ENCODE measurements around the gene ANKS6. TPM values are rescaled to one million over a fixed set of nuclear protein-coding genes. Genes with fewer than 3 reads are reported as not detected.
A peak's percentile ranks its signal among the peaks of the same experiment; 100 is the strongest.

ANKS6 gene
- total RNA-seq, 1 experiment from 2014 or later: 18.0 TPM

GRCh38 chr9:98720402-98720801 lies 76.0 kb downstream of the ANKS6 start:
- H3K4me3 ChIP-seq (ENCODE audit: low read length): no peak overlapping the region
- no peaks in the 10 kb centered on the region for H3K27me3 ChIP-seq (ENCODE audit: low read length)
- H3K4me2 ChIP-seq (ENCODE audit: low read depth, low read length, poor library complexity, severe bottlenecking): no peak overlapping the region
- H4K20me1 ChIP-seq (ENCODE audit: insufficient read depth, low read depth, low read length): no peaks in the 10 kb centered on the region
- H2AFZ ChIP-seq (ENCODE audit: low read length): no peak overlapping the region
- no peak overlapping the region for H3K27ac ChIP-seq (ENCODE audit: low read length)
- no peak for DNase-seq
- no peaks in the 10 kb centered on the region for H3K9me3 ChIP-seq (ENCODE audit: low read length)
- H3K9me2 ChIP-seq (replicated peaks; ENCODE audit: insufficient read depth, low read length): no peaks in the 10 kb centered on the region
- H3K36me3 ChIP-seq (ENCODE audit: insufficient read depth, low read length): no peaks in the 10 kb centered on the region
- no peaks in the 10 kb centered on the region for H3K79me2 ChIP-seq (ENCODE audit: low read length)
- peaks cover 19% of the 10 kb centered on the region for H3K4me1 ChIP-seq (ENCODE audit: low read length)
- H3K9ac ChIP-seq (ENCODE audit: low read length): no peak overlapping the region

DNA sequence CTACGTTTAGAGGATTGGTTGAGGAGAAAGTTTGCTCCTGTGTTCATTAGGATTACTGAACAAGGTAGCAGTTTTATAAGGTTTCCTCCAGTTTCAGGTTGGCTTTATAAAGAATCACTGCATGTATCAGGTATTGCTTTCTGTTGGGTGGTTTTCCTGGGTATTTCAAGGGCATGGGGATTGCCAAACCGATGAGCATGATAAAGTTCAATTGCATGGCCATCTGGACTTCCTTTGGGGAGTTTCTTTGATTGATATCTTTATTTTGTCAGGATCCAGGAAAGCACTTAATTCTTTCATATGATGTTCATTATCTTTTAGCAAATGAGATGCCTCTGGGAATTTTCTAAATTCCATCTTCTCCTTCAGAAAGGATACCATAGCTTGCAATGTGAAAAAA lies 77.3 kb downstream of the ANKS6 start:
- no peaks in the 10 kb centered on the region for H3K9me3 ChIP-seq (ENCODE audit: low read length)
- H3K9ac ChIP-seq (ENCODE audit: low read length): no peak overlapping the region

DNA sequence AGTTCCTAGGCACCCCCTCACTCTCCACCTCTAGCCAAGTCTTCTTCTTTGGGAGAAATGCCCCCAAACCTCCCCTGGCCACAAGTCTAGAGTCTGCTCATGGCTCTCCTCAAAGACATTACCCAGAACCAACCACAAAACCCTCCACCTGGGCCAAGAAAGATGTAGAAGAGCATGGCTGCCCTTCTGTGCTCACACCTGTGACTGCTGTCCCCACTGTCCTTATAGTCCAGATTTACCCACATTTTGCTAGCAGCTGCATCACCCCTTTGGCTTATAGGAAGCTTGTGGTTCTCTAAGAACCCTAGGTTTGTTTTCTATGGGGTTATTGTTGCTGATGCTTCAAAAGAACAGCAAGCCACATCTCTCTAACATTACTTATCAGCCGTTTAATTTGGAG lies 81.5 kb downstream of the ANKS6 start:
- Histone ChIP-seq H3K9me2 (replicated peaks; ENCODE audit: insufficient read depth, low read length) (no peaks in the 10 kb centered on the region), H3K27ac (ENCODE audit: low read length) (no peak overlapping the region), H3K36me3 (ENCODE audit: insufficient read depth, low read length) (no peaks in the 10 kb centered on the region), H3K9ac (ENCODE audit: low read length) (no peak overlapping the region), H2AFZ (ENCODE audit: low read length) (no peak overlapping the region), H3K9me3 (ENCODE audit: low read length) (no peaks in the 10 kb centered on the region), H3K4me1 (ENCODE audit: low read length) (no peaks in the 10 kb centered on the region), H3K4me2 (ENCODE audit: low read depth, low read length, poor library complexity, severe bottlenecking) (no peak overlapping the region), H3K27me3 (ENCODE audit: low read length) (no peaks in the 10 kb centered on the region), H4K20me1 (ENCODE audit: insufficient read depth, low read depth, low read length) (no peaks in the 10 kb centered on the region), H3K4me3 (ENCODE audit: low read length) (no peak overlapping the region), H3K79me2 (ENCODE audit: low read length) (no peaks in the 10 kb centered on the region)
- DNase-seq: no peak

More for the DNA sequence above, 77.3 kb downstream of the ANKS6 start:
- DNase-seq: no peak
- Histone ChIP-seq H3K27me3 (ENCODE audit: low read length) (no peaks in the 10 kb centered on the region), H4K20me1 (ENCODE audit: insufficient read depth, low read depth, low read length) (no peaks in the 10 kb centered on the region), H3K4me2 (ENCODE audit: low read depth, low read length, poor library complexity, severe bottlenecking) (no peak overlapping the region), H3K4me3 (ENCODE audit: low read length) (no peak overlapping the region), H3K27ac (ENCODE audit: low read length) (no peak overlapping the region), H2AFZ (ENCODE audit: low read length) (no peak overlapping the region), H3K9me2 (replicated peaks; ENCODE audit: insufficient read depth, low read length) (no peaks in the 10 kb centered on the region), H3K4me1 (ENCODE audit: low read length) (peaks cover 10% of the 10 kb centered on the region), H3K79me2 (ENCODE audit: low read length) (no peaks in the 10 kb centered on the region), H3K36me3 (ENCODE audit: insufficient read depth, low read length) (no peaks in the 10 kb centered on the region)

DNA sequence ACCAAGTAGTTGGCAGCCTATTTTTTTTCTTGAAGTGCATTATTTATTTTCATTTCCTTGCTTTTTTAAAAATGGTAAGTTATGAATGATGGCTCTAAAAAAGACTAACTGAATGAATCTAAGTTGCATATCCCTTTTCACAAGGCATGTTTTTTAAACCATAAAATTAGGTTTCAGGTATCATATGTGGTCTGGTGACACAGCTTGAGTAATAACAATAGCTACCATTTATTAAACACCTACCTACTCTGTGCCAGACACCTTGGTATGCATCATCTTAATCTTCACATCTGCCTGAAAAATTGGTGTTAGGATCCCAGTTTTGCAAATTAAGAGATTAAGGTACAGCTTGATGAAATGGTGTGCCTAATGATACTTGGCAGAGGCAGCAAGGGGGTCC lies 83.4 kb downstream of the ANKS6 start:
- Histone ChIP-seq H2AFZ (ENCODE audit: low read length) (no peak overlapping the region), H3K4me1 (ENCODE audit: low read length) (no peaks in the 10 kb centered on the region), H3K4me2 (ENCODE audit: low read depth, low read length, poor library complexity, severe bottlenecking) (no peak overlapping the region), H3K4me3 (ENCODE audit: low read length) (no peak overlapping the region), H3K79me2 (ENCODE audit: low read length) (no peaks in the 10 kb centered on the region), H3K27ac (ENCODE audit: low read length) (no peak overlapping the region), H3K27me3 (ENCODE audit: low read length) (no peaks in the 10 kb centered on the region), H3K9me2 (replicated peaks; ENCODE audit: insufficient read depth, low read length) (no peaks in the 10 kb centered on the region), H3K9ac (ENCODE audit: low read length) (no peak overlapping the region), H3K9me3 (ENCODE audit: low read length) (no peaks in the 10 kb centered on the region), H4K20me1 (ENCODE audit: insufficient read depth, low read depth, low read length) (no peaks in the 10 kb centered on the region), H3K36me3 (ENCODE audit: insufficient read depth, low read length) (no peaks in the 10 kb centered on the region)
- no peak for DNase-seq

DNA sequence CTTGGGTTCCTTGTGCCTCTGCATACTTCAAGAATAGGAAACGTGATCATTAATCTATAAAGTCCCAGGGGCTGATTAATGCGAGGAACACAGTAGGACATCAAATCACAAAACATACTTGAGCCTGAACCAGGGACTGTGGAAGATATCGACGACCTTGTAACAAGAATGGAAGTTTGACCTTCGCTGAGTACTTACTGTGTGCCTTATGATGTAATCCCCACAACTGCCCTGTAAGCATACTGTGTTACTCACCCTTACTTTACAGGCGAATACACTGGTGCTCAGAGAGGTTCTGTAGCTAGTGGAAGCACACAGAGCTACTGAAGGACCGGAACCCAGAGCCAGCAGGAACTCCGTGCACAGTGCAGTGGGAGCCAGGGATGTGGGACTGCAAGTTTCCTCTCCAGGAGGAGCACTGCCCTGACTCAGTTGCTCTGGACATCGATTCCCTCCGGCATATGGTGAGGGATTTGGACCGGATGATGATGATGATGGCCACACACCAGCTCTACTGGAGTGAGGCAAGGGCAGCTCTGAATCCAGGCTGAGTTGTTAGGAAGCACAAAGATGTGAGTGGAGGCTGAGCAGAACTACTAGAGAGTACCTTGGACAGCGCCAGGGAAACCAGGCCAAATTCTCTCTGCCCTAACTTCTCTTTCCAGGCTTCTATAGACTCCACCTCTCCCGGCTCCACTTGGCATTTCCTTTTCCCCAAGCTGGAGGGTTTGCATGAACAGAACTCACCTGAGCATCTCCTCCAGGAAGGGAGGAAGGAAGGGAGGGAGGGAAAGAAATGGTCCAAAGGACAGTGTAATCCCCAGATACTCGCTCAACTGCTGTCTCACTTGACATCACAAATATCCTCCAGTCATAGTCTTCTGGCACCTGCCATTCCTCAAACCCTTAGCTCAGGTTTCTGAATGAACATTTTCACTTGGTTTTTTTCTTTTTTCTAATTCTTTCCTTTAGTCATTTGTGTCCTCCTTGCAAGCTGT lies 86.1 kb downstream of the ANKS6 start:
- Histone ChIP-seq H3K4me2 (ENCODE audit: low read depth, low read length, poor library complexity, severe bottlenecking) (no peak overlapping the region), H3K9me3 (ENCODE audit: low read length) (no peaks in the 10 kb centered on the region), H3K4me3 (ENCODE audit: low read length) (no peak overlapping the region), H3K9me2 (replicated peaks; ENCODE audit: insufficient read depth, low read length) (no peaks in the 10 kb centered on the region), H4K20me1 (ENCODE audit: insufficient read depth, low read depth, low read length) (no peaks in the 10 kb centered on the region), H3K9ac (ENCODE audit: low read length) (no peak overlapping the region), H3K79me2 (ENCODE audit: low read length) (no peaks in the 10 kb centered on the region), H3K27me3 (ENCODE audit: low read length) (no peaks in the 10 kb centered on the region), H2AFZ (ENCODE audit: low read length) (no peak overlapping the region), H3K4me1 (ENCODE audit: low read length) (no peaks in the 10 kb centered on the region), H3K36me3 (ENCODE audit: insufficient read depth, low read length) (no peaks in the 10 kb centered on the region), H3K27ac (ENCODE audit: low read length) (no peak overlapping the region)
- peak; percentile 49 for DNase-seq

GRCh38 chr9:98708933-98709911 lies 87.1 kb downstream of the ANKS6 start, which contains the start of gene GABBR2:
GABBR2 (minus strand) TSS chr9:98708935; CDS start chr9:98708737, 198 bp downstream.
- Histone ChIP-seq H3K27me3 (ENCODE audit: low read length) (no peaks in the 10 kb centered on the region), H3K4me3 (ENCODE audit: low read length) (no peak within 1 kb of the TSS), H2AFZ (ENCODE audit: low read length) (no peak within 1 kb of the TSS), H3K36me3 (ENCODE audit: insufficient read depth, low read length) (no peaks in the 10 kb centered on the region), H3K9me2 (replicated peaks; ENCODE audit: insufficient read depth, low read length) (no peaks in the 10 kb centered on the region), H3K79me2 (ENCODE audit: low read length) (no peaks in the 10 kb centered on the region), H4K20me1 (ENCODE audit: insufficient read depth, low read depth, low read length) (no peaks in the 10 kb centered on the region), H3K27ac (ENCODE audit: low read length) (no peak within 1 kb of the TSS), H3K4me2 (ENCODE audit: low read depth, low read length, poor library complexity, severe bottlenecking) (no peak within 1 kb of the TSS), H3K9me3 (ENCODE audit: low read length) (no peaks in the 10 kb centered on the region), H3K9ac (ENCODE audit: low read length) (no peak within 1 kb of the TSS), H3K4me1 (ENCODE audit: low read length) (no peaks in the 10 kb centered on the region)
- DNase-seq: no peak

- H3K9me3 ChIP-seq (ENCODE audit: low read length): no peaks in the 10 kb centered on the region
- H3K79me2 ChIP-seq (ENCODE audit: low read length): no peaks in the 10 kb centered on the region
- H3K9ac ChIP-seq (ENCODE audit: low read length): no peak overlapping the region
- H3K27ac ChIP-seq (ENCODE audit: low read length): no peak overlapping the region
- H2AFZ ChIP-seq (ENCODE audit: low read length): no peak overlapping the region
- H3K36me3 ChIP-seq (ENCODE audit: insufficient read depth, low read length): no peaks in the 10 kb centered on the region
- H3K4me1 ChIP-seq (ENCODE audit: low read length): no peaks in the 10 kb centered on the region
- DNase-seq: no peak
- H3K4me3 ChIP-seq (ENCODE audit: low read length): no peak overlapping the region
- H4K20me1 ChIP-seq (ENCODE audit: insufficient read depth, low read depth, low read length): no peaks in the 10 kb centered on the region
- no peaks in the 10 kb centered on the region for H3K9me2 ChIP-seq (replicated peaks; ENCODE audit: insufficient read depth, low read length)
- H3K4me2 ChIP-seq (ENCODE audit: low read depth, low read length, poor library complexity, severe bottlenecking): no peak overlapping the region
- no peaks in the 10 kb centered on the region for H3K27me3 ChIP-seq (ENCODE audit: low read length)
These were observed 88.0 kb downstream of the ANKS6 start for GRCh38 chr9:98708103-98708932.
